GM19324 (cell line): ENCODE measurements around the gene BAIAP3.
"Not testable (repeated sequence)": the region's sequence is repeated elsewhere in the genome, so short reads cannot be mapped to it uniquely, and the experiment has no call there.

Source experiments
- ATAC-seq: cut with Tn5 transposase; IDR thresholded peaks from one replicate; pipeline ENCODE4 v1.9.1; 2021; ENCODE audit warnings: mild to moderate bottlenecking, moderate library complexity; ENCODE audit not compliant: unreplicated experiment, low FRiP score

Gene BAIAP3

DNA sequence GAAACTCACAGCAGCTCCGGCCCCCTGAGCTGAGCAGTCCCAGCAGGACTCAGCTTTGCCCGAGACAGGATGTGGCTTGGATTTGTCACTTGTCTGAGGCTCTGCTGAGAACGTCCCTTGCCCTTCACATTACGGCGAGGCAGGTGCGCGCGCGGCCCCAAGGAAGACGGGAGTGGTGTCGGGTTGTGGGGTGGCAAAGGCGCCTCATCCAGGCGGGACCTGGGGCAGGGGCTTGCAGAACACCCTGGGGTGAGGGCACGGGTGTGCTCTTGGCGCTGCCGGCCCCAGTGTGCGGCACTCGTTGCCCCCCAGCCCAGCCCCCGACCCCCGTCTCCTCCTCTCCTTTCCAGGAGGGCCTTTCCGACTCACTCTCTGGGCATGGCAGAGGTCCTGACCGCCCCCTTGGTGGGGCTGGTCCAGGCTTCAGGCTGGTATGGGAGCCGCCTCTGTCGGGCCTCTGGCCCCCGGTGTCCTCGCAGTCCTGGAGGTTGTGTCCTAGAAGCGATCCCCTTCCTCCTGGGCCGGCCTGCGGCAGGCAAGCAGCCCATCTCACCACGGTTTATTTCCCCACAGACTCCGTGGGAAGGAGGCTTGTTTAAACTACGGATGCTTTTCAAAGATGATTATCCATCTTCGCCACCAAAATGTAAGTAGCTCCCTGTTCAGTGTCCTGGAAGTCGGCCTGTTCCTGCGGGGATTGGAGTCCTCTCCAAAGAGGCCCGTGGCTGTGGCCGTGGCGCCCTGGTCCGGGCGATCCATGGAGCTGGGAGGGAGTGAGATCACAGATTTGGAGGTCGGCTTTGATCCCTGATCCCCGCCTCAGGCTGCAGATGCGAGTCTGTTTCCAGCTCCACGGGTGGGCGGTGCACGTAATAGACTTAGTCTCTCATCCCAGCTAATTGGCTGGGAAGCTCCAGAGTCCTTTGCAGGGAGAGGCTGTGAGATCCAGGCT is 18.1 kb upstream of the BAIAP3 start:
- ATAC-seq = no peak

DNA sequence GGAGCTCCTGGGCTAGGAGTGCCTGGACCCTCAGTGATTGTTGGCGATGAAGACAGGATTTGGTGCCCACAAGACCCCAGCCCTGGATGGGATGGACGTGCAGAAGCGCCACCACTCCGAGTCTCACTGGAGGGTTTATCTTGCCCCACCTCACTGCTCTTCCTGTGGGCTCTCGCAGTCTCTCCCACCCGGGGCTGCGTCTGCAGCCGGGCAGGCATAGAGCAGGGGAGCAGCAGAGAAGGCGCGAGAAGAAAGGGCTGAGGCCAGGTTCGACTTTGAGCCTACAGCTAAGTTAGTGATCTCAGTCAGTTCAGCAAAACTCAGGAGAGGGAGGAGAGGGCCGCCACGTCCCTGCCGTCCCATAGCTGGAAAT is 17.4 kb upstream of the BAIAP3 start:
- ATAC-seq = no peak

DNA sequence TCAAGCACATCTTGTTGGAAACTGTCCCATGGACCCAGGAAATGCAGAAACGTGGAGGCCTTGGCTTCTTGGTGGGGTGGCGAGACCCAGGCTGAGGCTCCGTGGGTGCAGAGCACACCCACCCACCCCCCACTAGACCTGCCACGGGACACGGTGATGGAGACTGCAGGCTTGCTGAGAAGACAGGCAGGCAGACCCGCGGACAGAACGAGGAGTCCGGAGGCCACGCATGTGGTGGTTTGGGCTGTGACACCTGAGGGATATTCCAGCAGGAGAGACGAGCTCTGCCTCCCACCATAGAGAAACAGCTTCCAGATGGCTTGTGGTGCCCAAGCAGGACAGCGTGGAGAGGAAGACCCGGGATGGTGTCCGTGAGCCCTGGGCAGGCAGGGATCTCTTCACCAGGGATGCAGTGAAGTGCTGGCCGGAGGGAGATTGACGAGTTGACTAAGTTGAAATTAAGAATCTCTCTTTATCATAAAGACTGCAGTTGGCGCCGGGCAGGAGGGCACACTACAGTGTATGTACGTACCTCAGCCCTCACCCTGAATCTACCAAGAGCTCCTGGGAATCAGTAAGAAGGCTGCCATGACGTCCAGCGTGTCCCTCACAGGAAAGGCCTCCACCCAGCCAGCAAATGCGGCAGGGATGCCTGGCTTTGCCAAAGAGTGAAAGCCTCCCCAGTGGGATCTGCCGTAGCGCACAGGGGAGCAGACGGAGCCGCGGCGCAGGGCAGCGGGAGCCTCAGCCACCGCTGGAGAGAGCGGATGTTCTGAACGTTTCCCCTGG is 15.8 kb upstream of the BAIAP3 start:
- ATAC-seq = no peak

DNA sequence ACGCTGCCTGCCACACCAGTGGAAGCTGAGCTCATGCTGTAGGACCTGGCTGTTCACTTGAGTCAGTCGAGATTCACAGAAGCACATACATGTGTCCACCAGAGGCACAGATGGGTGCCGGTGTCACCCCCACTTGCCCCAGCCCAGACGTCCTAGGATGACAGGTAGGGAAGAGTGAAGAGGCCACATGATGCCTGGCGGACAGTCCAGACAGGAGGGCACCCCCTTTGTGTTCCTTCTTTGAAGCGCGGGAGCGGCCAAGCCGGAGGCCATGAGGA is 15.2 kb upstream of the BAIAP3 start:
- no peak for ATAC-seq

DNA sequence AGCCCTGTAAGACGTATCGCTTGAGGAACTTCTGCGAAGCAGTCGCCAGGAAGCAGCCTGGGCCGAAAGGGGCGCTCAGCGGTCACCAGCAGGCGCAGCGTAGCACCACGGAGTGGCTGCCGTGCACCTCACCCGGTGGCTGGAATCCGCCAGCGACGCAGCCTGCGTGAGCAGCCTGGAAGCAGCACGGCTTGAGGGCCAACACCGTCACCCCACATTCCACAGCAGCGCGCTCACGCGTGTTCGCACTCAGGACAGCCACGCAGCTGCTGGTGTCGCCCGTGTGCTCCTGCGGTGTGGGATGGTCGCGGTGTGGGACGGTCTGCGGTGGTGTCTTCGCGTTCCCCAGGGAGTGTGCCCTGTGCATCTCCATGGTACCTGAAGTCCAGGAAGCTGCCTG is 14.4 kb upstream of the BAIAP3 start:
- no peak for ATAC-seq

DNA sequence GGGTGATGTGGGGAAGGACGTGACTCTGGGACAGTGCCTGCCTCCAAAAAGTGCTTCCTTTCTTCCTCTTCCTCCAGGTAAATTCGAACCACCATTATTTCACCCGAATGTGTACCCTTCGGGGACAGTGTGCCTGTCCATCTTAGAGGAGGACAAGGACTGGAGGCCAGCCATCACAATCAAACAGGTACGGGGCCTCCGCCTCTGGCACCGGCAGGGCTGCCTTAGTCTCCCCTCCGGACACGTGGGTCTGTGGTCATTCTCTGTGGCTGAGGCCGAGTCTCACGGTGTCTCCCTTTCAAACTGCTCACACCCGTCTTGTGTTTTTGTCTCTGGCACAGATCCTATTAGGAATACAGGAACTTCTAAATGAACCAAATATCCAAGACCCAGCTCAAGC is 13.3 kb upstream of the BAIAP3 start:
- no peak for ATAC-seq

DNA sequence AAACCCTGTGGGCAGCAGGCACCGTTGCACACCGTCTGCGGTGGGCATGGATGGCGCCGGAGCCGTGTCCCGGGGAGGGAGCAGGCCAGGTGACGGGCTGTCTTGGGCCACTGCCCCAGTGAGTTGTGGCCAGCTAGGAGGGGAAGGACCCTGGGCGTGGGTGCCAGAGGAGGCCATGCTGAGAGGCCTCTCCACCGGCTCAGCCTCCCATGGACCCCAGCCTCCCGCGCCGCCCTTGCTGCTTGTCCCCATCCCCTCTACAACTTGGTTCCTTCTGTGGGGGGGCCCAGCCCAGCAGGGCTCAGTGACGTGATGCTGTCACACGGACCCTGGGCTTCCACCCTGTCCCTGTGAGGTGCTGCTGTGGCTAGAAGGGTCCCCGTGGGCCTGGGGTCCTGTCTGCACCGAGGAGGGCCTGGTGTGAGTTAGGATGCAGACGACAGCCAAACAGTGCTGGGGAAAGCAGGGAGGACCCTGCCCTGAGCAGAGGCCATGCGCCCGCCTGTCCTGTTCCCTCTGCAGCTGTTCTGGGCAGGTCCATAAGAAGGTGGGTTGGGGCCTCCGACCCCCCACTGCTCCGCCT is 12.7 kb upstream of the BAIAP3 start:
- no peak for ATAC-seq

DNA sequence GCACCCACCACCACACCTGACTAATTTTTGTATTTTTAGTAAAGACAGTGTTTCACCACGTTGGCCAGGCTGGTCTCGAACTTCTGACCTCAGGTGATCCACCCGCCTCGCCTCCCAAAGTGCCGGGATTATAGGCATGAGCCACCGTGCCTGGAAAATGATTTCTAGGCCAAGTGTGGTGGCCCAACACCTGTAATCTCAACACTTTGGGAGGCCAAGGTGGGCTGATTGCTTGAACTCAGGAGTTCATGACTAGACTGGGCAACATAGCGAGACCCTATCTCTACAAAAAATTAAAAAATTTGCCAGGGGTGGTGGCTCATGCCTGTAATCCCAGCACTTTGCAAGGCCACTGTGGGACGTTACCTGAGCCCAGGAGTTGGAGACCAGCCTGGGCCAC is 11.0 kb upstream of the BAIAP3 start:
- no peak for ATAC-seq

DNA sequence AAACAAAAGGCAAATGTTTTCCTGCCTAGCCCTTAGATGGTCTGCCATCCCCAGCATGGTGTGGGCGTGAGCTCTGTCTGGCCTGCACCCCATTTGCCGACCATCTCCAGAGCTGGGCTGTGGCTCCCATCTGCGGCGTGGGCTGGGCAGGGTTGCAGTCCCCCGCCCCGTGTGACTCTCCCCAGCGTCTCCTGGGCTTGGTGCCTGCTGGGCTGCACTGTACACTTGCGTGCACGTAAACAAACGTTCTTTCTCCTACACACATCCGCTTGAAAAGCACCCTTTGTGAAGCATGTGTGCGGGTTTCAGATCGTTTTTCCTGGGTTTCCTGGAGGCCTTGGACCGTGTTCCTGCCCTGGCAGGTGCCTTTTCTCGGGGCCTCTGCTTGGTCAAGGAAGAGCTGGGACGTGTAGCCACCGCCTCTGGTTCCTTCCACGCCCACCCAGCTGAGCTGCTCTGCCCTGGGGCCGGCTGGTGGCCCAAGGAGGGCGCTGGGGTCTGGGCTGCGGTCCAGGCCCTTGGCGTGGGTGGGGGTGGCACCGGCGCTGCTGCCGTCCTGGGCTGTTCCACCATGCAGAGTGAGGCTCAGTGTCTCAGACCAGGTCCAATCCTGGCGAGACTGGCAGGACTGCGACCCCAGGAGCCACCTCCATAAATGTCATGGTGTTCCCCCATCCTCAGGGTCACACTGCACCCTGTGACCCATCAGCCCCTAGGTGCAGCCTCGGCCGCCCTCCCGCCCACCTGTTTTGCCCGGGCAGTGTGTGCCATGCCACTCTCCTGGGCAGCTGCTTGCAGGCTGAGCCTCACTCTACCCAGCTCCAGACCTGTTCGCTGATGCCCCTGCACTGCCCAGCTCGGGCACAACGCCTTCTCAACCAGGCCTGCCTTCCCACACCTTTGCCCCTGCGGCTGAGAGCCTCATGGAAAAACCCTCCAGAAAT is 9.9 kb upstream of the BAIAP3 start:
- no peak for ATAC-seq

DNA sequence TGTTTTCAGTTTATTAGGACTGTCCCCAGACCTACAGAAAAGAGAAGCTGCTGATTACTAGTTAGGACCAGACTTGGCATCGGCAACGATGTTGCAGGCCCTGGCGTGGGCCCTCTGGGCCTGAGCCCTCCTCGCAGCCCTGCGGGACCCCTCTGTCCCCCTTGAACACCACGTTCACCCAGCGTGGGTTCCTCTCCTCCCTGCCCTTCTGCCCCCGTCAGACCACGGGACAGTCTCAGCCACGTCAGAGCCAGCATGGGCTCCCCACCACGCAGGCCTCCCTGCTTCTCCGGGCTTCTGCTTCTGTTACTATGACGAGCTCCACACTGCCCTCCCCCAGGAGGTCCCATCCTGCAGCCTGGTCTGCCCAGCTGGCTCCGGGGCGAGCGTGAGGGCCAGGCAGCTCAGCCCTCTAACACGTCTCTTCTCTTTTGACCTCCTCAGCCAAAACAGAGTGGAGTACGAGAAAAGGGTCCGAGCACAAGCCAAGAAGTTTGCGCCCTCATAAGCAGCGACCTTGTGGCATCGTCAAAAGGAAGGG is 9.1 kb upstream of the BAIAP3 start:
- ATAC-seq = no peak

DNA sequence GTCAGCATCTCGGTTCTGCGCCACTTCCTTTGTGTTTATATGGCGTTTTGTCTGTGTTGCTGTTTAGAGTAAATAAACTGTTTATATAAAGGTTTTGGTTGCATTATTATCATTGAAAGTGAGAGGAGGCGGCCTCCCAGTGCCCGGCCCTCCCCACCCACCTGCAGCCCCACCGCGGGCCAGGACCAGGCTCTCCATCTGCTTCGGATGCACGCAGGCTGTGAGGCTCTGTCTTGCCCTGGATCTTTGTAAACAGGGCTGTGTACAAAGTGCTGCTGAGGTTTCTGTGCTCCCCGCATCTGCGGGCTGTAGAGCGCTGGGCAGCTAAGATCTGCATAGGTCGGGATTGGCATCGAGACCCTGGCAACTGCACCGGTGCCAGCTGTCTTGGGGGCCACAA is 8.2 kb upstream of the BAIAP3 start:
- no peak for ATAC-seq

DNA sequence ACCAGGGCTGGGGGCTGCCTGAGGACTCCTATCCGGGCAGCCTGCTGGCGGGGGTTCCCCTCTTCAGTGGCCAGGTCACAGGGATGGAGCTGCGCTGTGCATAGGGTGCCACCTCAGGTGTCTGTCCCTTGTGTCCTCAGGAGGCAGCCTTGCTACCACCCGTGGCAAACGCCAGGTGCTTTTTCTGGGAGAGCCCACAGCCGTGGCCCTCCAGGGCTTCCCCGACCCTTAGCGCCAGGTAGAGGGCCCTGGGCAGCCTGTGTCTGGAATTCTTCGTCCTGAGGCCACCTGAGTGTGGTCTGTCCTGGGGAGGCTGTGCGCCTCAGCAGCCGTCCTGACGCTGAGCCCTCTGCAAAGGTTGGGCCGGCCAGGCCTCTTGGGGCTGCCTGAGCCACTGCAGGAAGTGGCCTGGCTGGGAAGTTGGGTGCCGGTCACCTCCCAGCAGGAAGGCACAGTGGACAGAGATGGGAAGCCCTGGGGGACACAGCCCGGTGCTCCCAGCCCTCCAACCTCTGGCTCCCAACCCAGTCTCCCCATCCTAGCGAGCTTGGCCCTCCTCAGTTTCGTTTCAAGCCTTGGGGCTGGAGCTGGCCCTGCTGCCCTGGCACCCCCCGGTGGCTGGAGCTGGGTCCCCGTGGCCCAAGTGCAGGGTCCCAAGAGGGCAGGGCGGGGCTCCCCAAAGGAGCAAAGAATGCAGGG is 7.6 kb upstream of the BAIAP3 start:
- ATAC-seq = no peak

DNA sequence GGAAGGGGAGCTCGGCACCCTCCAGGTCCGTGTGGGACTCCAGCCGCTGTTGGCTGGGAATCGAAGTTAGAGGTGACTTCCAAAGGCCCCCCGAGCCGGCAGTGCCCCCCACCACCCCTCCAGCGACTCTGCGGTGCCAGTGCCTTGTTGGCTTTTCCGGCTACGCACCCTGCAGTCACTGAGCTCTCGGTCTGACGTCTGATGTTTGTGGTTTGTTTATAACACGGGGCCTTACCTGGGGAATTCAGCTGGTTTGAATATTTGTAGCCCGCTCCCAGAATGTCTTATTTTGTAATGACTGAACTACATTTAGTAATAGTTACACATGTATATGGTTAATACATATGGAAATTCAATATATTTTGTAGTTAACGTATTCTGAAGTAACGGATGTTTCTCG is 7.1 kb upstream of the BAIAP3 start:
- no peak for ATAC-seq

DNA sequence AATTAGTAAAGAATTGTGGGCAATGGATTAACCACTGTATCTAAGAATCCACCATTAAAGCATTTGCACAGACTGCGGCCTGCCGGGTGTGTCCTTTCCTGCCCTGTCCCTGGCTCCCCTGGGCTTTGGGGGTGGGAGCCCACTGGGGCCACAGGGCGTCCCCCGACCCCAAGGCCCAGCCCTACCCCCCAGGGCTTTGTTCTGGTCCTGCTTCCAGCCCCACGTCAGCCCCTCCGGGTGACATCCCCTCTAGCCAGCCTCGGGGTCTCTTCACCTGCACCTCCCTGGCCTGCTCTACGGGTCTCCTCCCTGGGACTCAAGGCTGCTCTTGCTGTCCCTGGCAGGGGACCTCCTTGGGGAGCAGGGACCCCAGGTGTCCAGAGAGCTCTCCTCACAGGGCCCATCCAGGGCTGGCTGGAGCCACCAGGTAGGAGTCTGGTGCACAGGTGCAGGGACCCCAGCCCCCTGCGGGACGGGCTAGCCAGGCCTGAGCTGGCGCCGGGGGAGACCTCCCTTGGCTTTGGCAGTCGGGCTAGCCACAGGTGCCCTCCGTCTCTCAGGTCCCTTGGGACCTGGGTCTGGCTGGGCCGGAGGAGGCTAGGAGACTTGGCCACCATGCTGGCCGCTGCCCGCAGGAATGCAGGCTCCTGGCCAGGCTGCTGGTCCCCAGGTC is 6.4 kb upstream of the BAIAP3 start:
- no peak for ATAC-seq

DNA sequence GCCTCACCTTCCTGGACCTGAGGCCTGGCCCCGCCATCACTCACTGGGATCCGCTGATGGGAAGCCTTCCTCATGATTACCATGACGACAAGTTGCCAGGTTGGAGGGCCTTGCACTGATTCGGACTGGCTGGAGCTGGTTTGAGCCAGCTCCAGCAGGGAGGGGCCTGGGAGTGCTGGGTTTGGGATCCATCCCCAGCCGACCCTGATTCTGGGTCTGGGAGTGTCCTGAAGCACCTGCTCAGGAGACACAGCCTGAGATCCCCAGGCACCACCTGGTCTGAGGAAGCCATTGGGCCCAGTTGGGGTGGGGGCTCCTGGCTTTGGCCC is 5.9 kb upstream of the BAIAP3 start:
- ATAC-seq = no peak

DNA sequence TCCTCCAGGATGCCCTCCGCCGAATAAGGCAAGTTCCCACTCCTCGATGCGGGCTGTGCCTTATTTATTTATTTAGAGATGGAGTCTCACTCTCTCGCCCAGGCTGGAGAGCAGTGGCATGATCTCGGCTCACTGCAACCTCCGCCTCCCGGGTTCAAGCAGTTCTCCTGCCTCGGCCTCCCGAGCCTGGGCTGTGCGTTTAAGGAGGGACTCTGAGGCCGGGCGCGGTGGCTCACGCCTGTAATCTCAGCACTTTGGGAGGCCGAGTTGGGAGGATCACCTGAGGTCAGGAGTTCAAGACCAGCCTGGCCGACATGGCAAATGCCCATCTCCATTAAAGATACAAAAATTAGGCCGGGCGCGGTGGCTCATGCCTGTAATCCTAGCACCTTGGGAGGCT is 5.3 kb upstream of the BAIAP3 start:
- ATAC-seq = not testable (repeated sequence)

DNA sequence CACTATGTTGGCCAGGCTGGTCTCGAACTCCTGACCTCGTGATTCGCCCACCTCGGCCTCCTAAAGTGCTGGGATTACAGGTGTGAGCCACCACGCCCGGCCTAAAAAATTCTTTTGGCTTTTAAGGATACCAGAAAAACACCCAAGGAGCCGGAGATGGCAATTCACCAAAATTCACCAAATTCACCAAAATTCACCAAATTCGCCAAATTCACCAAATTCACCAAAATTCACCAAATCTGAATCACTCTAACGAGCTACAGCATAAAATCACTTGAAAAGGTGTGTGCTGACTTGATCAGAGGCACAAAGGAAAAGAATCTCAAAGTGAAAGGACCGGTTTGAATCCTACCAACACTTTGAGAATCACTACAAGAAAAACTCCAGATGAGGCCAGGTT is 4.5 kb upstream of the BAIAP3 start:
- not testable (repeated sequence) for ATAC-seq

DNA sequence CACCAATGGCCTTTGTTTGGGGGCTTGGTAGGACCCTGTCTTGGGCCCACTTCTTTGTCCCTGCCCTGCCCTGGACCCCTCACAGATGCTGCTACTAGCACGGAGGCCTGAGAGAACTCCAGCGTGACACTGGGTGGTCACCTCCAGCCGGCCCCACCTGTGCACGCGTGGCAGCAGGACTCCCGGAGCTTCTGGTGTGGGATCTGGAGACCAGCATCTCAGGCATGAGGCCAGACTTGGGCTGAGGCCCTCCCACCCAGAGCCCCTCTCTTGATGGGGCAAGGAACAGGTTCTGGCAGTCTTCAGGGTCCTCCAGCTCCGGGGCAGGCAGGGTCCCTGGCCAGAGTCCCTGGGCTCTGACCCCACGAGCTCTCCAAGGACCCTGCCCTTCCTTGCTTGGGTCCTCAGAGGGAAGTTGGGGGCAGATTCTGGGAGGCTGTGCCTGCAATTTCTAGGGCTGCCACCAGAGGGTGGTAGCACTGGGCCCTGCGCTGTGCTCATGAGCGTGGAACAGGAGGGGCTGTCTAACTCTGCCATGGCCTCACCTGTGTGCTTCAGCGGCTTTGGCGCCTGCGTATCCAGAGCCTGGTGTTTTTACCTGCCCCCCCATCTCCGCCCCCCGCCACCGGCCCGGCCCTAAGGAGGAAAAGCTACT is 3.1 kb upstream of the BAIAP3 start:
- no peak for ATAC-seq
